SK-N-SH (cell line): Measurements from ENCODE around the gene MVB12B.

Experiments used
- EP300 ChIP-seq, 2 experiments: IDR thresholded peaks; 2 replicates each; pipeline versions ENCODE4 v1.4.0 to v1.6.1; 2012; ENCODE audit warnings: borderline replicate concordance in 1 of 2, low read depth in 1 of 2, low read length in 1 of 2
- EZH2phosphoT487 ChIP-seq: fragments of 200-600 bp; sonication (generic); IDR thresholded peaks from 2 replicates; pipeline ENCODE4 v1.6.1; 2017; ENCODE audit warnings: low read depth, mixed run types, mild to moderate bottlenecking, antibody characterized with exemption, moderate library complexity, borderline replicate concordance
- FOXM1 ChIP-seq: IDR thresholded peaks from 2 replicates; pipeline ENCODE4 v1.4.0; 2012; ENCODE audit warnings: low read depth, mild to moderate bottlenecking
- GABPA ChIP-seq: IDR thresholded peaks from 2 replicates; pipeline ENCODE4 v1.4.0; 2012; ENCODE audit warnings: low read depth, mild to moderate bottlenecking
- NFIC ChIP-seq: IDR thresholded peaks from 2 replicates; pipeline ENCODE4 v1.4.0; 2012; ENCODE audit warnings: borderline replicate concordance
- POLR2AphosphoS5 ChIP-seq: IDR thresholded peaks from 2 replicates; pipeline ENCODE4 v1.6.1; 2012; ENCODE audit warnings: low read depth, low read length
- RCOR1 ChIP-seq: fragments of 150-350 bp; IDR thresholded peaks from 2 replicates; pipeline ENCODE4 v1.6.1; 2017; ENCODE audit warnings: antibody characterized with exemption, low read length
- SIN3A ChIP-seq: IDR thresholded peaks from 2 replicates; pipeline ENCODE4 v1.6.1; 2012; ENCODE audit warnings: low read depth, mild to moderate bottlenecking, low read length, moderate library complexity, borderline replicate concordance
- TEAD4 ChIP-seq: IDR thresholded peaks from 2 replicates; pipeline ENCODE4 v1.4.0; 2012; ENCODE audit warnings: mild to moderate bottlenecking, borderline replicate concordance; ENCODE audit not compliant: insufficient read depth
- TF ChIP-seq, protein P1 (sequence below): fragments of 200-600 bp; sonication (generic); IDR thresholded peaks from 2 replicates; pipeline ENCODE4 v1.6.1; 2017; ENCODE audit warnings: antibody characterized with exemption, mild to moderate bottlenecking, moderate library complexity
- TF ChIP-seq, protein P2 (sequence below): IDR thresholded peaks from 2 replicates; pipeline ENCODE4 v1.6.1; 2012; ENCODE audit warnings: mild to moderate bottlenecking, low read depth, low read length, moderate library complexity
- TF ChIP-seq, protein P3 (sequence below): fragments of 150-350 bp; IDR thresholded peaks from 2 replicates; pipeline ENCODE4 v1.6.1; 2017; ENCODE audit warnings: antibody characterized with exemption, low read length, low read depth, borderline replicate concordance
- TF ChIP-seq, protein P4 (sequence below): IDR thresholded peaks from 2 replicates; pipeline ENCODE4 v1.4.0; 2012; ENCODE audit warnings: low read depth

DNA sequence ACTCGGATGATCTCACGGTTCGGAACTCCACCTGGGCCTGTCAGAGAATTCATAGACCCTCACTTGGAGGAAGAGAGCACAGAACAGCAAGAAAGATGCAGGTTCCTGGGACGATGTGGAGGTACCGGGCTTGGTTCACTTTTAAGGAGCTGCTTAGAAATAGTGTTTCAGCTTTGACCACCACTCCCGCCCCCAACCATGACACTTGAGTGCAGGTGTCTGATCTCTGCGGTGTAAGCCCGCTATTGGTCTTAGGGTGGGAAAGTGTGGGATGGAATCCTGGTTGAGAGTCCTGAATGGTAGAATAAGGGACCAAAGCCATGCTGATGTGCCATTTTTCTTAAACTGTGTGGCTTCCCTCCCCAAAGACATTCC, 189.9 kb downstream of the MVB12B start:
- TF ChIP-seq POLR2AphosphoS5, result no peak
- TF ChIP-seq, protein P1, sequence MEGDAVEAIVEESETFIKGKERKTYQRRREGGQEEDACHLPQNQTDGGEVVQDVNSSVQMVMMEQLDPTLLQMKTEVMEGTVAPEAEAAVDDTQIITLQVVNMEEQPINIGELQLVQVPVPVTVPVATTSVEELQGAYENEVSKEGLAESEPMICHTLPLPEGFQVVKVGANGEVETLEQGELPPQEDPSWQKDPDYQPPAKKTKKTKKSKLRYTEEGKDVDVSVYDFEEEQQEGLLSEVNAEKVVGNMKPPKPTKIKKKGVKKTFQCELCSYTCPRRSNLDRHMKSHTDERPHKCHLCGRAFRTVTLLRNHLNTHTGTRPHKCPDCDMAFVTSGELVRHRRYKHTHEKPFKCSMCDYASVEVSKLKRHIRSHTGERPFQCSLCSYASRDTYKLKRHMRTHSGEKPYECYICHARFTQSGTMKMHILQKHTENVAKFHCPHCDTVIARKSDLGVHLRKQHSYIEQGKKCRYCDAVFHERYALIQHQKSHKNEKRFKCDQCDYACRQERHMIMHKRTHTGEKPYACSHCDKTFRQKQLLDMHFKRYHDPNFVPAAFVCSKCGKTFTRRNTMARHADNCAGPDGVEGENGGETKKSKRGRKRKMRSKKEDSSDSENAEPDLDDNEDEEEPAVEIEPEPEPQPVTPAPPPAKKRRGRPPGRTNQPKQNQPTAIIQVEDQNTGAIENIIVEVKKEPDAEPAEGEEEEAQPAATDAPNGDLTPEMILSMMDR, result no peak
- no peak for TF ChIP-seq GABPA
- no peak for TF ChIP-seq RCOR1
- TF ChIP-seq TEAD4, result no peak
- TF ChIP-seq EZH2phosphoT487, result no peak
- TF ChIP-seq, protein P2, sequence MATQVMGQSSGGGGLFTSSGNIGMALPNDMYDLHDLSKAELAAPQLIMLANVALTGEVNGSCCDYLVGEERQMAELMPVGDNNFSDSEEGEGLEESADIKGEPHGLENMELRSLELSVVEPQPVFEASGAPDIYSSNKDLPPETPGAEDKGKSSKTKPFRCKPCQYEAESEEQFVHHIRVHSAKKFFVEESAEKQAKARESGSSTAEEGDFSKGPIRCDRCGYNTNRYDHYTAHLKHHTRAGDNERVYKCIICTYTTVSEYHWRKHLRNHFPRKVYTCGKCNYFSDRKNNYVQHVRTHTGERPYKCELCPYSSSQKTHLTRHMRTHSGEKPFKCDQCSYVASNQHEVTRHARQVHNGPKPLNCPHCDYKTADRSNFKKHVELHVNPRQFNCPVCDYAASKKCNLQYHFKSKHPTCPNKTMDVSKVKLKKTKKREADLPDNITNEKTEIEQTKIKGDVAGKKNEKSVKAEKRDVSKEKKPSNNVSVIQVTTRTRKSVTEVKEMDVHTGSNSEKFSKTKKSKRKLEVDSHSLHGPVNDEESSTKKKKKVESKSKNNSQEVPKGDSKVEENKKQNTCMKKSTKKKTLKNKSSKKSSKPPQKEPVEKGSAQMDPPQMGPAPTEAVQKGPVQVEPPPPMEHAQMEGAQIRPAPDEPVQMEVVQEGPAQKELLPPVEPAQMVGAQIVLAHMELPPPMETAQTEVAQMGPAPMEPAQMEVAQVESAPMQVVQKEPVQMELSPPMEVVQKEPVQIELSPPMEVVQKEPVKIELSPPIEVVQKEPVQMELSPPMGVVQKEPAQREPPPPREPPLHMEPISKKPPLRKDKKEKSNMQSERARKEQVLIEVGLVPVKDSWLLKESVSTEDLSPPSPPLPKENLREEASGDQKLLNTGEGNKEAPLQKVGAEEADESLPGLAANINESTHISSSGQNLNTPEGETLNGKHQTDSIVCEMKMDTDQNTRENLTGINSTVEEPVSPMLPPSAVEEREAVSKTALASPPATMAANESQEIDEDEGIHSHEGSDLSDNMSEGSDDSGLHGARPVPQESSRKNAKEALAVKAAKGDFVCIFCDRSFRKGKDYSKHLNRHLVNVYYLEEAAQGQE, result no peak
- TF ChIP-seq EP300 (IDR thresholded peaks at IDR 0.05; ENCODE audit: borderline replicate concordance in 1 of 2, low read depth in 1 of 2, low read length in 1 of 2), result no peak
- TF ChIP-seq FOXM1, result no peak
- no peak for TF ChIP-seq NFIC
- TF ChIP-seq, protein P3, sequence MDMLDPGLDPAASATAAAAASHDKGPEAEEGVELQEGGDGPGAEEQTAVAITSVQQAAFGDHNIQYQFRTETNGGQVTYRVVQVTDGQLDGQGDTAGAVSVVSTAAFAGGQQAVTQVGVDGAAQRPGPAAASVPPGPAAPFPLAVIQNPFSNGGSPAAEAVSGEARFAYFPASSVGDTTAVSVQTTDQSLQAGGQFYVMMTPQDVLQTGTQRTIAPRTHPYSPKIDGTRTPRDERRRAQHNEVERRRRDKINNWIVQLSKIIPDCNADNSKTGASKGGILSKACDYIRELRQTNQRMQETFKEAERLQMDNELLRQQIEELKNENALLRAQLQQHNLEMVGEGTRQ, result no peak
- TF ChIP-seq, protein P4, sequence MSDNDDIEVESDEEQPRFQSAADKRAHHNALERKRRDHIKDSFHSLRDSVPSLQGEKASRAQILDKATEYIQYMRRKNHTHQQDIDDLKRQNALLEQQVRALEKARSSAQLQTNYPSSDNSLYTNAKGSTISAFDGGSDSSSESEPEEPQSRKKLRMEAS, result no peak
- TF ChIP-seq SIN3A, result no peak
